Subcutaneous abdominal adipose tissue (tissue), 5 donors: ENCODE data around the gene MAGI3.
A peak's percentile ranks its signal among the peaks of the same experiment; 100 is the strongest.
"Not testable (repeated sequence)": the region's sequence is repeated elsewhere in the genome, so short reads cannot be mapped to it uniquely, and the experiment has no call there.

ENCODE experiments used
- H3K27ac ChIP-seq: one replicate; pipeline ENCODE4 v1.7.0; 2013; ENCODE audit warnings: low read depth, mild to moderate bottlenecking, inconsistent platforms, low read length, moderate library complexity
- H3K27me3 ChIP-seq, 5 donors: one replicate each; pipeline ENCODE4 v1.7.0; 2013; ENCODE audit warnings: low read length in 5 of 5, inconsistent platforms in 1 of 5; ENCODE audit not compliant: control insufficient read depth in 5 of 5, insufficient read depth in 4 of 5
- H3K36me3 ChIP-seq, 5 donors: one replicate each; pipeline ENCODE4 v1.7.0; 2013; ENCODE audit warnings: low read length in 5 of 5; ENCODE audit not compliant: control insufficient read depth in 5 of 5, insufficient read depth in 5 of 5
- H3K4me1 ChIP-seq, 5 donors: one replicate each; pipeline ENCODE4 v1.7.0; 2013; ENCODE audit warnings: low read length in 5 of 5, mild to moderate bottlenecking in 3 of 5, moderate library complexity in 1 of 5; ENCODE audit not compliant: control insufficient read depth in 5 of 5, insufficient read depth in 5 of 5
- H3K4me3 ChIP-seq, 5 donors: one replicate each; pipeline ENCODE4 v1.7.0; 2013; ENCODE audit warnings: low read length in 5 of 5, low read depth in 1 of 5
- H3K9ac ChIP-seq, 5 donors: one replicate each; pipeline ENCODE4 v1.7.0; 2013; ENCODE audit warnings: low read length in 5 of 5, mild to moderate bottlenecking in 4 of 5, moderate library complexity in 3 of 5
- H3K9me3 ChIP-seq, 5 donors: one replicate each; pipeline ENCODE4 v1.7.0; 2013; ENCODE audit warnings: low read length in 5 of 5; ENCODE audit not compliant: control insufficient read depth in 5 of 5
- donor health status: healthy.
- donor health status: healthy.
- donor health status: healthy.
- donor health status: healthy.
- donor health status: healthy.

Gene MAGI3

GRCh38 chr1:113684153-113684541, 293.8 kb downstream of the MAGI3 start:
- Histone ChIP-seq H3K9me3 (no peaks in the 10 kb centered on the region), H3K4me3 (no peak overlapping the region), H3K4me1 (peaks cover 0 to 14% (median 0%) of the 10 kb centered on the region in 5 donors), H3K27ac (peak overlapping the region; percentile 66), H3K9ac (no peak overlapping the region), H3K36me3 (no peaks in the 10 kb centered on the region), H3K27me3 (no peaks in the 10 kb centered on the region)

DNA sequence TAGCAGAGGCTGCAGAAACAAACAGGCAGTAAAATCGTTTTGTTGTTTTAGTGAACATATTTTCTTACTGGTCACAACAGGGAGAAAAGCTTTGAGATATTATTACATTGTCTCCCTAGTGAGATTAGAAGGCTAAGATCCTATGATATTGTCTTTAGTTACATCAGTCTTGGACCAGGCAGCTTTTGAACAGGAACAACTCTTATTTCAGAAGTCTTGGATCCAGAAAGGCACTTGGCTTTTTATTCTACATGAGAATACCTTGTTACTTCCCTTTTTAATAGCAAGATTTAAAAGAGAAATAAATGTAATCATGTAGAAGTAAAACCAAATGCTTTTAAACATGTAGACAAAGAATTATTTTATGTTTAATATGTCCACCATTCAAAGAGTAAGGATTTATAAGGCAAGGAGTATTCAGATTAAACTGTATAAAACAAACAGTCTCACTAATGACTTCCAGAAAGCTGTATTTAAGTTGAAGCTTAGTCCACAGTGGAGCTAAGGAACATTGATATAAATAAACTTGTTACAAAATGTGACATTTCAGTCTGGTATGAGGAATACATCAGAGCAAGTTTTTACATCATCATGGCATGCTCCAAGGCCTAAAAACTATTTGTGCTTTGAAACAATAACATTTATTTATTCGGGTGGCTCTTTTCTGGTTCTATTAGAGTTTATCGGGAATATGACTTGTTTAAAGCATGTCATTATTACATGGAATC, 296.7 kb downstream of the MAGI3 start:
- Histone ChIP-seq H3K9me3 (no peaks in the 10 kb centered on the region), H3K36me3 (peaks cover 0 to 4% (median 0%) of the 10 kb centered on the region in 5 donors), H3K27ac (no peak overlapping the region), H3K9ac (no peak overlapping the region), H3K4me1 (peaks cover 0 to 14% (median 0%) of the 10 kb centered on the region in 5 donors), H3K27me3 (no peaks in the 10 kb centered on the region), H3K4me3 (no peak overlapping the region)

GRCh38 chr1:113691184-113691583, 300.9 kb downstream of the MAGI3 start:
- H3K9ac ChIP-seq, result no peak overlapping the region
- no peak overlapping the region for H3K27ac ChIP-seq
- H3K4me1 ChIP-seq, result no peaks in the 10 kb centered on the region
- peaks cover 0 to 11% (median 8%) of the 10 kb centered on the region in 5 donors for H3K9me3 ChIP-seq
- peaks cover 0 to 11% (median 2%) of the 10 kb centered on the region in 5 donors for H3K36me3 ChIP-seq
- no peak overlapping the region for H3K4me3 ChIP-seq
- no peaks in the 10 kb centered on the region for H3K27me3 ChIP-seq

GRCh38 chr1:113692342-113692741, 302.0 kb downstream of the MAGI3 start:
- Histone ChIP-seq H3K36me3 (peaks cover 5 to 13% (median 8%) of the 10 kb centered on the region in 5 donors), H3K9me3 (peaks cover 0 to 11% (median 8%) of the 10 kb centered on the region in 5 donors), H3K27ac (no peak overlapping the region), H3K27me3 (no peaks in the 10 kb centered on the region), H3K4me3 (no peak overlapping the region), H3K9ac (no peak overlapping the region), H3K4me1 (no peaks in the 10 kb centered on the region)

GRCh38 chr1:113692824-113693431, 302.6 kb downstream of the MAGI3 start:
- no peak overlapping the region for H3K9ac ChIP-seq
- peaks cover 0 to 11% (median 8%) of the 10 kb centered on the region in 5 donors for H3K9me3 ChIP-seq
- H3K27ac ChIP-seq, result no peak overlapping the region
- H3K27me3 ChIP-seq, result no peaks in the 10 kb centered on the region
- H3K4me1 ChIP-seq, result no peaks in the 10 kb centered on the region
- peaks cover 7 to 13% (median 10%) of the 10 kb centered on the region in 5 donors for H3K36me3 ChIP-seq
- no peak overlapping the region for H3K4me3 ChIP-seq

DNA sequence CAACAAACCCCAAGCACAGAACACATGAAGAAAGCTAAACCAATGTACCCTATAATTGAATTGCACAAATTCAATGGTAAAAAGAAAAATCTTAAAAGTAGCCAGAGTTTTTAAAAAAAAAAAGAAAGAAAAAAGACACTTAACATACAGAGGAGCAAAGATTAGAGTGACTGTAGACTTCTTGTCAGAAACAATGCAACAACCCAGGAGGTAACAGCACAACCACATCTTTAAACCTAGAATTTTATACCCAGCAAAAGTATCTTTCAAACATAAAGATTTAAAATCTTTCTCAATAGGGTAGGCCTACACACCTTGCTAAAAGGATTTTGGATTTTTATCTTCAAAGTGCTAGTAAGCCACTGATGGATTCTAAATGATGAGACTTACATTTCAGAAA, 304.6 kb downstream of the MAGI3 start:
- H3K36me3 ChIP-seq, result peaks cover 13 to 17% (median 16%) of the 10 kb centered on the region in 5 donors
- H3K4me3 ChIP-seq, result no peak overlapping the region
- H3K4me1 ChIP-seq, result no peaks in the 10 kb centered on the region
- no peaks in the 10 kb centered on the region for H3K27me3 ChIP-seq
- H3K9me3 ChIP-seq, result peaks cover 0 to 11% (median 8%) of the 10 kb centered on the region in 5 donors
- H3K9ac ChIP-seq, result no peak overlapping the region
- no peak overlapping the region for H3K27ac ChIP-seq

DNA sequence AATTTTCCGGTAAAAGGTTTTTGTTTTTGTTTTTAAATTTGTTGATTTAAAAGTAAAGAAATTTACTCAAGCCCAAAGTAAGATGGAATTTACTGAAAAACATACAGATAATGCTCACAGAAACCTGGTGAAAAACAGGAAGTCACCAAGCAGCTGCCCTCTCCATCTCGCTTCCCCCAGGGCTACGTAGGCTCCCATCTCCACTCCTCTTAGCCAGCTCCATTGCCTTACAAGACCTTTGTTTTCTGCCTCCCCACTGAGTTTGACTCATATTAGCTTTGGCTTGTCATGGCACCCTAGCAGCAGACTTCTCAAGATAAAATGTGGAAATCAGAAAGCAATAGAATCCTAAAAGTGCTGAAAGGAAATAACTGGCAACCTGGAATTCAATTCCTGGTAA, 311.1 kb downstream of the MAGI3 start:
- Histone ChIP-seq H3K9ac (no peak overlapping the region), H3K27me3 (no peaks in the 10 kb centered on the region), H3K27ac (no peak overlapping the region), H3K9me3 (no peaks in the 10 kb centered on the region), H3K4me1 (no peaks in the 10 kb centered on the region), H3K4me3 (no peak overlapping the region), H3K36me3 (peaks cover 5 to 20% (median 17%) of the 10 kb centered on the region in 5 donors)

DNA sequence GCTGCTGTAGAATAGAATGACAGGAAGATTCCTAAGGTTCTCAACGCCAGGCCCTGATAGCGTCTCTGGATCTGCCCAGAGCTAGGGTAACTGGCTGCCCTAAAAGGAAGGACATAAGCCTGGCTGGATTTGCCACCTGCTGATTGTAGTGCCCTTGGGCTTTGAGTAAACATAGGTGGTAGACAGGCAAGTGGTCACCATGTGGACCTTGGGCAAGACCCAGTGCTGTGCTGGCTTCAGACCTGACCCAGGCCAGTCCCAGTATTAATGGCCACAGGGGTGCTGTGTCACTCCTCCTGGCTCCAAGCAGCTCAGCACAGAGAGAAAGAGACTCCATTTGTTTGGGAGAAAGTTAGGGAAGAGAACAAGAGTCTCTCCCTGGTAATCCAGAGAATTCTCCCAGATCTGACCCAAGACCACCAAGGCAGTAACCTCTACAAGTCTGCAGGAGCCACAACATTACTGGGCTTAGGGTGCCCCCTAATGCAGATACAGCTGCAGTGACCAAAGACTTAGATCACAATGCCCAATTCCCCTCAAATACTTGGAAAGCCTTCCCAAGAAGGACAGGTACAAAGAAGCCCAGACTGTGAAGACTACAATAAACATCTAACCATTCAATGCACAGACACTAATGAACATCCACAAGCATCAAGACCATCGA, 324.4 kb downstream of the MAGI3 start:
- H3K36me3 ChIP-seq, result peaks cover 3 to 32% (median 15%) of the 10 kb centered on the region in 5 donors
- no peaks in the 10 kb centered on the region for H3K27me3 ChIP-seq
- H3K27ac ChIP-seq, result no peak overlapping the region
- H3K9me3 ChIP-seq, result peaks cover 0 to 4% (median 0%) of the 10 kb centered on the region in 5 donors
- no peak overlapping the region for H3K4me3 ChIP-seq
- no peaks in the 10 kb centered on the region for H3K4me1 ChIP-seq
- no peak overlapping the region for H3K9ac ChIP-seq

DNA sequence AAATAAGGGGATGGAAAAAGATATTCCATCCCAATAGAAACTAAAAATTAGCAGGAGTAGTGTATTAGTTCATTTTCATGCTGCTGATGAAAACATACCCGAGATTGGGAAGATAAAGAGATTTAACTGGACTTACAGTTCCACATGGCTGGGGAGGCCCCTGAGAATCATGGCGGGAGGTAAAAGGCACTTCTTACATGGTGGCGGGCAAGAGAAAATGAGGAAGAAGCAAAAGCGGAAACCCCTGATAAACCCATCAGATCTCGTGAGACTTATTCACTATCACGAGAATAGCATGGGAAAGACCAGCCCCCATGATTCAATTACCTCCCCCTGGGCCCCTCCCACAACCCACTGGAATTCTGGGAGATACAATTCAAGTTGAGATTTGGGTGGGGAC, 327.2 kb downstream of the MAGI3 start:
- H3K36me3 ChIP-seq, result peaks cover 0 to 24% (median 4%) of the 10 kb centered on the region in 5 donors
- H3K9me3 ChIP-seq, H3K4me3 ChIP-seq, H3K27me3 ChIP-seq, H3K9ac ChIP-seq, H3K4me1 ChIP-seq, H3K27ac ChIP-seq: not testable (repeated sequence)

GRCh38 chr1:113718621-113719020, 328.3 kb downstream of the MAGI3 start:
- H3K4me1 ChIP-seq, H3K27ac ChIP-seq, H3K4me3 ChIP-seq, H3K9ac ChIP-seq, H3K27me3 ChIP-seq, H3K9me3 ChIP-seq: not testable (repeated sequence)
- H3K36me3 ChIP-seq, result peaks cover 0 to 22% (median 4%) of the 10 kb centered on the region in 5 donors
